Panc1 (cell line): Measurements from ENCODE around the gene MVP. TPM values are rescaled to one million over a fixed set of nuclear protein-coding genes. Genes with fewer than 3 reads are reported as not detected.

Experiments
- ATAC-seq: fragments of 200-7000 bp; cut with Tn5 transposase; 2 replicates; pipeline ENCODE4 v1.9.1; 2020; ENCODE audit warnings: mild to moderate bottlenecking, moderate library complexity
- BruUV-seq: library from RNA; stranded (reverse); fragments of 400-500 nt; replicated peaks from 2 replicates; lab custom pipeline; 2021; lab: Mats Ljungman, UMichigan
- CTCF ChIA-PET: fragments of 300-600 bp; sonication (Branson Sonifier 250); formaldehyde crosslinking; loops from one replicate; lab custom pipeline; 2022; ENCODE audit warnings: antibody characterized with exemption; lab: Charles Lee
- POLR2A ChIA-PET: fragments of 300-600 bp; sonication (Branson Sonifier 250); formaldehyde crosslinking; loops from one replicate; lab custom pipeline; 2022; ENCODE audit warnings: antibody characterized with exemption; lab: Charles Lee
- DNase-seq: peaks from one replicate; pipeline ENCODE4 v3.0.0-alpha.2; 2010; ENCODE audit warnings: low read depth, low spot score
- H3K27ac ChIP-seq: 2 replicates; pipeline ENCODE4 v1.5.1; 2011; ENCODE audit warnings: mild to moderate bottlenecking, low read length, inconsistent platforms
- H3K27me3 ChIP-seq: fragments of 200-500 bp; sonication (Bioruptor generic); 2 replicates; pipeline ENCODE4 v1.6.0; 2014; ENCODE audit warnings: low read length, inconsistent platforms; ENCODE audit not compliant: control insufficient read depth, insufficient read depth
- H3K36me3 ChIP-seq: fragments of 200-500 bp; sonication (Bioruptor generic); 2 replicates; pipeline ENCODE4 v1.5.1; 2014; ENCODE audit warnings: inconsistent platforms, mild to moderate bottlenecking, low read length, moderate library complexity; ENCODE audit not compliant: control insufficient read depth, insufficient read depth
- H3K4me1 ChIP-seq: 2 replicates; pipeline ENCODE4 v1.5.1; 2011; ENCODE audit warnings: inconsistent platforms, mild to moderate bottlenecking, low read length, moderate library complexity; ENCODE audit not compliant: control insufficient read depth, insufficient read depth
- H3K4me3 ChIP-seq, 2 experiments: 2 replicates each; pipeline ENCODE4 v1.5.1; 2011 to 2012; ENCODE audit warnings: low read depth in 2 of 2, low read length in 2 of 2, mild to moderate bottlenecking in 2 of 2, inconsistent platforms in 1 of 2, moderate library complexity in 1 of 2
- H3K9me3 ChIP-seq: fragments of 200-500 bp; sonication (Bioruptor generic); 2 replicates; pipeline ENCODE4 v1.5.1; 2014; ENCODE audit warnings: low read depth, mild to moderate bottlenecking, inconsistent platforms, low read length, moderate library complexity; ENCODE audit not compliant: control insufficient read depth, insufficient read depth
- POLR2AphosphoS5 ChIP-seq: IDR thresholded peaks from 2 replicates; pipeline ENCODE4 v1.6.1; 2012; ENCODE audit warnings: mild to moderate bottlenecking, low read depth, low read length, moderate library complexity
- SIN3A ChIP-seq: IDR thresholded peaks from 2 replicates; pipeline ENCODE4 v1.6.1; 2012; ENCODE audit warnings: low read depth, mild to moderate bottlenecking, low read length, moderate library complexity, borderline replicate concordance; ENCODE audit not compliant: insufficient read depth
- TCF7L2 ChIP-seq: IDR thresholded peaks from 2 replicates; pipeline ENCODE4 v1.6.1; 2011; ENCODE audit warnings: mild to moderate bottlenecking, low read depth, low read length, inconsistent platforms
- in situ Hi-C: cut with HindIII; loops from 2 replicates; pipeline ENCODE4 v1.10.0; 2016; ENCODE audit warnings: low sequenced_read_pairs, low pct_unique_long_range_greater_than_20kb
- intact Hi-C: fragments of 100-400 bp; cut with micrococcal nuclease; formaldehyde crosslinking; loops from one replicate; pipeline ENCODE4 v1.10.0; 2022; ENCODE audit not compliant: unreplicated experiment
- total RNA-seq: library from RNA; stranded (reverse); gene quantifications from one replicate; pipeline ENCODE4 v1.2.1, GENCODE V29; 2021; ENCODE audit not compliant: unreplicated experiment
- TF ChIP-seq, protein P1 (sequence below), 2 experiments: IDR thresholded peaks; 2 replicates each; pipeline ENCODE4 v1.6.1; 2011 to 2012; ENCODE audit warnings: low read depth in 2 of 2, control low read depth in 1 of 2, low read length in 1 of 2, mild to moderate bottlenecking in 1 of 2, moderate library complexity in 1 of 2; ENCODE audit not compliant: insufficient read depth in 1 of 2
- TF ChIP-seq, protein P2 (sequence below): fragments of 450-650 bp; IDR thresholded peaks from 2 replicates; pipeline ENCODE4 v1.5.1; 2017; ENCODE audit warnings: mild to moderate bottlenecking

The MVP gene
- total RNA-seq, 1 experiment from 2014 or later, result 107 TPM

DNA sequence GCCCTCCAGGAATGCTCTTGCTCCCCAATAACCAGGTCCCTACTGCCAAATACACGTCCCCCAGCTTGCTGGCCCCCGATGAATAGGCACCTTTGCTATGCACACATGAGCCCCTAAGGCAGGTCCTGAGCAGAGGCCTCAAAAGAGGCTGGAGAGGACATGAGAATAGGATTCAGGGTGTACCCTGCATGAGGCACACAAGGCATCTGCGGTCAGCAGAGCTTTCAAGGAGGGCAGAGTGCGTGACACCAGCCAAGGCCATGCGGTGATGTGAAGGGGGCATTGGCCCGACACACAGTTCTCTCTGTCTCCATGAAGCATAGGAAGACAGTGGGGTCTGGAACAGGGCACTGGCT, 72.2 kb downstream of the MVP start:
- POLR2A ChIA-PET, result no interaction called here
- ATAC-seq (no peak), DNase-seq (no peak)
- Histone ChIP-seq H3K27ac (no peak overlapping the region), H3K27me3 (no peaks in the 10 kb centered on the region), H3K36me3 (no peaks in the 10 kb centered on the region), H3K9me3 (no peaks in the 10 kb centered on the region), H3K4me1 (no peaks in the 10 kb centered on the region), H3K4me3 (no peak overlapping the region)
- intact Hi-C loops, result no loop called here
- TF ChIP-seq SIN3A, result no peak
- no peak for TF ChIP-seq TCF7L2
- TF ChIP-seq, protein P1, sequence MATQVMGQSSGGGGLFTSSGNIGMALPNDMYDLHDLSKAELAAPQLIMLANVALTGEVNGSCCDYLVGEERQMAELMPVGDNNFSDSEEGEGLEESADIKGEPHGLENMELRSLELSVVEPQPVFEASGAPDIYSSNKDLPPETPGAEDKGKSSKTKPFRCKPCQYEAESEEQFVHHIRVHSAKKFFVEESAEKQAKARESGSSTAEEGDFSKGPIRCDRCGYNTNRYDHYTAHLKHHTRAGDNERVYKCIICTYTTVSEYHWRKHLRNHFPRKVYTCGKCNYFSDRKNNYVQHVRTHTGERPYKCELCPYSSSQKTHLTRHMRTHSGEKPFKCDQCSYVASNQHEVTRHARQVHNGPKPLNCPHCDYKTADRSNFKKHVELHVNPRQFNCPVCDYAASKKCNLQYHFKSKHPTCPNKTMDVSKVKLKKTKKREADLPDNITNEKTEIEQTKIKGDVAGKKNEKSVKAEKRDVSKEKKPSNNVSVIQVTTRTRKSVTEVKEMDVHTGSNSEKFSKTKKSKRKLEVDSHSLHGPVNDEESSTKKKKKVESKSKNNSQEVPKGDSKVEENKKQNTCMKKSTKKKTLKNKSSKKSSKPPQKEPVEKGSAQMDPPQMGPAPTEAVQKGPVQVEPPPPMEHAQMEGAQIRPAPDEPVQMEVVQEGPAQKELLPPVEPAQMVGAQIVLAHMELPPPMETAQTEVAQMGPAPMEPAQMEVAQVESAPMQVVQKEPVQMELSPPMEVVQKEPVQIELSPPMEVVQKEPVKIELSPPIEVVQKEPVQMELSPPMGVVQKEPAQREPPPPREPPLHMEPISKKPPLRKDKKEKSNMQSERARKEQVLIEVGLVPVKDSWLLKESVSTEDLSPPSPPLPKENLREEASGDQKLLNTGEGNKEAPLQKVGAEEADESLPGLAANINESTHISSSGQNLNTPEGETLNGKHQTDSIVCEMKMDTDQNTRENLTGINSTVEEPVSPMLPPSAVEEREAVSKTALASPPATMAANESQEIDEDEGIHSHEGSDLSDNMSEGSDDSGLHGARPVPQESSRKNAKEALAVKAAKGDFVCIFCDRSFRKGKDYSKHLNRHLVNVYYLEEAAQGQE (IDR thresholded peaks at IDR 0.05; ENCODE audit: insufficient read depth in 1 of 2, low read depth in 2 of 2, low read length in 1 of 2), result no peak
- TF ChIP-seq, protein P2, sequence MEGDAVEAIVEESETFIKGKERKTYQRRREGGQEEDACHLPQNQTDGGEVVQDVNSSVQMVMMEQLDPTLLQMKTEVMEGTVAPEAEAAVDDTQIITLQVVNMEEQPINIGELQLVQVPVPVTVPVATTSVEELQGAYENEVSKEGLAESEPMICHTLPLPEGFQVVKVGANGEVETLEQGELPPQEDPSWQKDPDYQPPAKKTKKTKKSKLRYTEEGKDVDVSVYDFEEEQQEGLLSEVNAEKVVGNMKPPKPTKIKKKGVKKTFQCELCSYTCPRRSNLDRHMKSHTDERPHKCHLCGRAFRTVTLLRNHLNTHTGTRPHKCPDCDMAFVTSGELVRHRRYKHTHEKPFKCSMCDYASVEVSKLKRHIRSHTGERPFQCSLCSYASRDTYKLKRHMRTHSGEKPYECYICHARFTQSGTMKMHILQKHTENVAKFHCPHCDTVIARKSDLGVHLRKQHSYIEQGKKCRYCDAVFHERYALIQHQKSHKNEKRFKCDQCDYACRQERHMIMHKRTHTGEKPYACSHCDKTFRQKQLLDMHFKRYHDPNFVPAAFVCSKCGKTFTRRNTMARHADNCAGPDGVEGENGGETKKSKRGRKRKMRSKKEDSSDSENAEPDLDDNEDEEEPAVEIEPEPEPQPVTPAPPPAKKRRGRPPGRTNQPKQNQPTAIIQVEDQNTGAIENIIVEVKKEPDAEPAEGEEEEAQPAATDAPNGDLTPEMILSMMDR, result no peak
- no peak for TF ChIP-seq POLR2AphosphoS5
- CTCF ChIA-PET, result no interaction called here
- in situ Hi-C loops, result no loop called here
- BruUV-seq, result no TSS peak

- in situ Hi-C loops, result no loop called here
- BruUV-seq, result no TSS peak
- peaks cover 1% of the 10 kb centered on the region; the same call in 1 of the 2 replicates for H3K4me1 ChIP-seq
- H3K27me3 ChIP-seq, result no peaks in the 10 kb centered on the region
- POLR2A ChIA-PET, result no interaction called here
- TF ChIP-seq SIN3A, result no peak
- TF ChIP-seq POLR2AphosphoS5, result no peak
- TF ChIP-seq, protein P2, result no peak
- TF ChIP-seq, protein P1 (IDR thresholded peaks at IDR 0.05; ENCODE audit: insufficient read depth in 1 of 2, low read depth in 2 of 2, low read length in 1 of 2), result no peak
- TF ChIP-seq TCF7L2, result no peak
- CTCF ChIA-PET, result no interaction called here
- DNase-seq, result no peak
- no peaks in the 10 kb centered on the region for H3K9me3 ChIP-seq
- intact Hi-C loops, result no loop called here
- no peak overlapping the region for H3K27ac ChIP-seq
- no peak for ATAC-seq
- no peak overlapping the region for H3K4me3 ChIP-seq
- no peaks in the 10 kb centered on the region for H3K36me3 ChIP-seq
Observed at GRCh38 chr16:29893553-29893952, 73.3 kb downstream of the MVP start.
